Skeletal muscle tissue (tissue), 4 donors: ENCODE data around the gene KRTAP12-1. TPM values are rescaled to one million over a fixed set of nuclear protein-coding genes. Genes with fewer than 3 reads are reported as not detected.

Experiments used
- H3K27ac ChIP-seq: one replicate; pipeline ENCODE4 v1.7.0; 2013; ENCODE audit warnings: mild to moderate bottlenecking, low read depth, low read length, inconsistent platforms
- H3K27me3 ChIP-seq, 3 donors: one replicate each; pipeline ENCODE4 v1.7.0; 2013; ENCODE audit warnings: low read length in 3 of 3; ENCODE audit not compliant: control insufficient read depth in 3 of 3, insufficient read depth in 3 of 3
- H3K36me3 ChIP-seq, 3 donors: one replicate each; pipeline ENCODE4 v1.7.0; 2013; ENCODE audit warnings: low read length in 3 of 3; ENCODE audit not compliant: control insufficient read depth in 3 of 3, insufficient read depth in 3 of 3
- H3K4me1 ChIP-seq, 3 donors: one replicate each; pipeline ENCODE4 v1.7.0; 2013; ENCODE audit warnings: low read length in 3 of 3, mild to moderate bottlenecking in 3 of 3; ENCODE audit not compliant: control insufficient read depth in 3 of 3, insufficient read depth in 3 of 3
- H3K4me3 ChIP-seq, 3 donors: one replicate each; pipeline ENCODE4 v1.7.0; 2013; ENCODE audit warnings: low read length in 3 of 3
- H3K9ac ChIP-seq, 3 donors: one replicate each; pipeline ENCODE4 v1.7.0; 2013; ENCODE audit warnings: low read length in 3 of 3, mild to moderate bottlenecking in 3 of 3, moderate library complexity in 2 of 3, low read depth in 1 of 3
- H3K9me3 ChIP-seq, 3 donors: one replicate each; pipeline ENCODE4 v1.7.0; 2013; ENCODE audit warnings: low read length in 3 of 3; ENCODE audit not compliant: control insufficient read depth in 3 of 3
- total RNA-seq: library from RNA; depleted of rRNA; stranded (reverse); fragments of >200 nt; gene quantifications from one replicate; pipeline ENCODE4 v1.2.3, GENCODE V29; 2014
- donor health status: Osteomylitis.

Gene KRTAP12-1, protein sequence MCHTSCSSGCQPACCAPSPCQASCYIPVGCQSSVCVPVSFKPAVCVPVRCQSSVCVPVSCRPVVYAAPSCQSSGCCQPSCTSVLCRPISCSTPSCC
- not detected for total RNA-seq

DNA sequence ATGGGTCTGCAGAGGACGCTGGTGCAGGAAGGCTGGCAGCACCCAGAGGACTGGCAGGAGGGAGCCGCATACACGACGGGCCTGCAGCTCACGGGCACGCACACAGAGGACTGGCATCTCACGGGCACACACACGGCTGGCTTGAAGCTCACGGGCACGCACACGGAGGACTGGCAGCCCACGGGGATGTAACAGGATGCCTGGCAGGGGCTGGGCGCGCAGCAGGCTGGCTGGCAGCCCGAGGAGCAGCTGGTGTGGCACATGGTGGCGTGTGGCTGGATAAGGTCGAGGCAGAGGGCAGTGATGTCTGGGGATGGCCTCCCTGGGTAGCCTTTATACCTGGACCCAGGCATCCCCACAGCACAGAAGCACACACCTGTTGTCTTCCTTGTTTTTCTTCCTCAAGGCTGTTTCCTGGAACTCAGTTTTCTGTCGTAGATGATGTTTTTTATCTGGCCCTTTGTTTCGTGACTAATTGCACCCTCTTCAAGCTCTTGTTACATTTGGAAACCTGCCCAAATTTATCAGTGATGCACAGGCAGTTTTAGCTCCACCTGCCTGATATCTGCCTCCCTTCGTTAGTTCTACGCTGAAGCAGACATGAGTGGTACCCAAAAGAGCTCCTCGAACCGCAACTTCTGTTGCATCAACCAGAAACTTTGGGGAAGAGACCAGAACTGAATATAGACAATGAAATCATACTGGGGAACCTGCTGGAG lies at the start of gene KRTAP12-1:
Gene KRTAP12-1 (minus strand): TSS at position 303 of the 719 bp plus-strand sequence. CDS start 40 bp downstream, at position 263.
- Histone ChIP-seq H3K4me3 (no peak within 1 kb of the TSS), H3K9ac (no peak within 1 kb of the TSS), H3K4me1 (no peaks in the 10 kb centered on the region), H3K9me3 (no peaks in the 10 kb centered on the region), H3K27me3 (peaks cover 7 to 39% (median 23%) of the 10 kb centered on the region in 3 donors), H3K36me3 (no peaks in the 10 kb centered on the region), H3K27ac (no peak within 1 kb of the TSS)

DNA sequence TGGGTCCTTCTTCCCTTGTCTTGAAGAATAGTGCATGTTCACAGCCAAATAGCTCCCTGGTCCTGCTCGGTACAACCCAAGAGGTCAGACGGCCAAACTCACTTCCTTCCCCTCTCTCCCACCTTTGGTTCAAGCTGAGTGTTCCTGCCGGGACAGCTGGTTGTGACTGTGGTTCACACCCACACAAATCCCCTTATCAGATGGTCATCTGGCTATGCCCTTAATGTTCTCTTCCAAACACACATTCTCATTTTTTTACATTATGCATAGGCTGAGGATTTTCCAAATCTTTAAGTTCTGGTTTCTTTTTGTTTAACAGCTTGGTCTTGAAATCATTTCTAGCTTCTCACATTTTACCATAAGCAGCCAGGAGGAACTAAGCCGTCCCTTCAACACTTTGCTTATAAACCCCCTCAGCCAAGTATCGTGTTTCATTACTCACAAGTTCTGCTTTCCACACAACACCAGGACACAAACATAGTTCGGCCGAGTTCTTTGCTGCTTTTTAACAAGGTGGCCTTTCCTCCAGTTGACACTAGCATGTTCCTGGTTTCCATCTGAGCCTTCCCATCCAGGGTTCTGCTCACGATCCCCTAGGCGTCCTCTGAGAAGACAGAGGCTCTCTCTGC lies 49.1 kb upstream of the KRTAP12-1 start:
- peaks cover 19 to 54% (median 39%) of the 10 kb centered on the region in 3 donors for H3K27me3 ChIP-seq

DNA sequence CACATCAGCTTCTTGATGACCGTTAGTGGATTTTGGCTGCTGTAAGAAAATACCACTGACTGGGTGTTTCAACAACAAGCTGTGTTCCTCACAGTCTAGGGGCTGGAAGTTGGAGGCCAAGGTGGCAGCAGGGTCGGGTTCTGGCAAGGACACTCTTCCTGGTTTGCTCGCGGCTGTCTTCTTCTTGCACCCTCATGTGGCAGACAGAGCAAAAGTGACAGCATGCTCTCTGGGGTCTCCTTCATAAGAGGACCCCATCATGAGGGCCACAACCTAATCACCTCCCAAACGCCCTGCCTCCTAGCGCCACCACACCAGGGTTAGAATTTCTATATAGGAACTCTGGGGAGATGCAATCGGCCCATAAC lies 48.0 kb upstream of the KRTAP12-1 start:
- no peaks in the 10 kb centered on the region for H3K4me1 ChIP-seq
- peaks cover 22 to 63% (median 38%) of the 10 kb centered on the region in 3 donors for H3K27me3 ChIP-seq
- no peak overlapping the region for H3K9ac ChIP-seq
- no peak overlapping the region for H3K27ac ChIP-seq
- no peaks in the 10 kb centered on the region for H3K36me3 ChIP-seq
- H3K4me3 ChIP-seq, result no peak overlapping the region
- H3K9me3 ChIP-seq, result no peaks in the 10 kb centered on the region

More for the DNA sequence above, 49.1 kb upstream of the KRTAP12-1 start:
- Histone ChIP-seq H3K27ac (no peak overlapping the region), H3K9me3 (peaks cover 0 to 4% (median 0%) of the 10 kb centered on the region in 3 donors), H3K9ac (no peak overlapping the region), H3K4me1 (no peaks in the 10 kb centered on the region), H3K4me3 (no peak overlapping the region), H3K36me3 (no peaks in the 10 kb centered on the region)

DNA sequence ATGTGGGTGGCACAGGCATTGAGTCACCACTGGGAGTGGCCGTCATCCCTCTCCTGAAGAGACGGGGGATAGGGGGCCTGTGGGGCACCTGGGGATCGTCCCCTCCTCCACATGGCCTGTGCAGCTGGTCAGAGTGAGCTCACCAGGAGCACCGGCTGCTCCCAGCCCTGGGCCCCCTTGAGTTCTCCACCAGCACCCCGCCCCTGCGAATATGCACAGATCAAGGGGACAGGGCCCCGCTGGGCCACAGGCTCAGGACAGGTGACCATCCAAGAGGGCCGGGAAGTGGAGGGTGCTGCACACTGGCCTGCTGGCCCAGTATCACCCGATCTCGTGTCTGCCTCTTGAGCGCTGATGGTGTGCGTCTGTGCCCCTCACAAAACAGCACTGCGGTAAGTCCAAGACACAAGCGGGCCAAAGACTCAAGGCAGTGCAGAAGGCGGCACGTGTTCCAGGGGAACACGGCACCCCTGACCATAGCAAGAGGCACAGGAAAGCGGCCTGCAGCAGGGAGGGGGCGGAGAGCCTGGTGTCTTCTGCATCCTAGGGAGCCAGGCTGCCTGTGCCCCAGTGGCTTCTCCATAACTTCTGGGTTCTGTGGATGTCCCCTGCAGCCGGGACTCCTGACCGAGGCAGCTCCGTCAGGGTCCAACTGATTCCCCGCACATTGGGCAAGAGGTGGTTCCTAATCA lies 47.5 kb upstream of the KRTAP12-1 start:
- no peaks in the 10 kb centered on the region for H3K9me3 ChIP-seq
- no peaks in the 10 kb centered on the region for H3K36me3 ChIP-seq
- peaks cover 24 to 63% (median 40%) of the 10 kb centered on the region in 3 donors for H3K27me3 ChIP-seq
- no peak overlapping the region for H3K4me3 ChIP-seq
- no peak overlapping the region for H3K27ac ChIP-seq
- no peak overlapping the region for H3K9ac ChIP-seq
- H3K4me1 ChIP-seq, result no peaks in the 10 kb centered on the region

DNA sequence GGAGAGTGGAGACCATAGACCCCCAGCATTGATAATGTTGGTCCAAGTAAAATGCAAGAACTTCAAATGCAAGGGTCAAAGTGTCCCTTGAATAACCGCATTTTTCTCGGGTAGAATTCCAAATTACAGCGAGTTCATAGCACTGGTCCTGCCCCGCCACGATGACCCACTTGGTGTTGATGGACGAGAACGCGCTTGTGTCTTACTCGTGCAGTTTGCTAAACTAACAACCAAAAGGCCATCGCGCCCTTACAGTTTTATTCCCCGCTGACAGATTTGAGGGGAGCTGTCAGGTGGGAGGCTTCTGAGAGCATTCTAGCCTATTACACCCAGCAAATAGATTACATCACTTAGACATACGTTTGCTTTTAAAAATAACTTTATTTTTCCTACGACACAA lies 46.8 kb upstream of the KRTAP12-1 start:
- H3K4me3 ChIP-seq, result no peak overlapping the region
- no peaks in the 10 kb centered on the region for H3K9me3 ChIP-seq
- H3K27me3 ChIP-seq, result peaks cover 31 to 66% (median 47%) of the 10 kb centered on the region in 3 donors
- no peak overlapping the region for H3K27ac ChIP-seq
- H3K36me3 ChIP-seq, result no peaks in the 10 kb centered on the region
- H3K4me1 ChIP-seq, result no peaks in the 10 kb centered on the region
- no peak overlapping the region for H3K9ac ChIP-seq

DNA sequence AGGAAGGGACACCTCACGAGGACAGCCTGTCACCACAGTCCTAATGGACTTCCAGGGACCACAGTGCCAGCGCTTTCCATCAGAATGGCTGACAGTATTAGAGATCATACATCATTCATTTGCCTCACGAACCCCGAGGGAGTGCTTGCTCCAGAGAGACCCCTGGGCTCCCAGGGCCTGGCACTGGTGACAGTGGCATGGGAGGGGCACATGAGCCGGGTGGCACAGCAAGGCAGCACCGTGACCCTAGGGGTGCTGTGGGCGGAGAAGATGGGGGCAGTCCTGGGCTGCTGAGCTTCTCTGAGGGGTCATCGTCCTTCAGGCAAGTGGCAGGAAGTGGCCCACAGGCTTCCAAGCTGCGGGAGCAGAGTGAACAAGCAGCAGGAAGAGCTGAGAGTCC lies 45.8 kb upstream of the KRTAP12-1 start:
- Histone ChIP-seq H3K9ac (no peak overlapping the region), H3K27ac (no peak overlapping the region), H3K4me1 (no peaks in the 10 kb centered on the region), H3K4me3 (no peak overlapping the region), H3K27me3 (peaks cover 40 to 69% (median 50%) of the 10 kb centered on the region in 3 donors), H3K9me3 (no peaks in the 10 kb centered on the region), H3K36me3 (no peaks in the 10 kb centered on the region)

DNA sequence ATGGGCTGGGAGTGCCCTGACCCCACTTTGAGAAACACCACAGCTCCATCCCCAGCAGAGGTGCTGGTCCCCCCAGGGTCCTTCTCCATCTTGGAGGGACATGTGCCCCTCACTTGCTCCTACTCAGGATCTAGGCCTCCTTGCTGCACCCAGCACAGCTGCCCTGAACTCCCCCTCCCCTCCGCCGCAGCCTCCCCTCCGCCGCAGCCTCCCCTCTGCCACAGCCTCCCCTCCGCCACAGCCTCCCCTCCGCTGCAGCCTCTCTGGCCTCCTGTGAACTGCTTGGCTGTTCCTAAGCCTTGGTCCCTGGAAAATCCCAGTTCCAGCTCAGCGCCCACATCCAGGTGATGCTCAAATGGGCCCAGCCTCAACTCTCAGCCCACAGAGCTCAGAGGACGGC lies 45.4 kb upstream of the KRTAP12-1 start:
- no peak overlapping the region for H3K9ac ChIP-seq
- no peaks in the 10 kb centered on the region for H3K36me3 ChIP-seq
- H3K4me3 ChIP-seq, result no peak overlapping the region
- H3K4me1 ChIP-seq, result no peaks in the 10 kb centered on the region
- peaks cover 43 to 72% (median 52%) of the 10 kb centered on the region in 3 donors for H3K27me3 ChIP-seq
- H3K27ac ChIP-seq, result no peak overlapping the region
- H3K9me3 ChIP-seq, result no peaks in the 10 kb centered on the region

DNA sequence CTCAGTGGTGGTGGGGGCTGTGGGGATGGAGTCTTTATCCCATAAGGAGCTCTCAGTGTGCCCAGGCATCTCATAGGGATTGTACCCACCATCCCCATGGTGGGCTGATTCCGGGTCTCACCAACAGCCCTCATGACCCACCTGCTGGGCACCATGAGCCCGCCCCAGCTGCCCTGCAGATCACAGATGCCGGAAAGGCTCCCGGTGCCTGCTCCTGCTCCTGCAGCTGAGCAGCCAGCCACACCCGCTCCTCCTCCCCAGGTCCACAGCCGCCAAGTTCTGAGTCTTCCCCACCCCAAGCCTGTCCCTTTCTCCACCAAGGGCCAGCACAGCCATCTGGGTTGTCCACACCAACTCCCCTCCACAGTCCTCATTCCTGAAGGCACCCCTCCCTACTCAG lies 44.9 kb upstream of the KRTAP12-1 start:
- peaks cover 40 to 72% (median 53%) of the 10 kb centered on the region in 3 donors for H3K27me3 ChIP-seq
- no peaks in the 10 kb centered on the region for H3K9me3 ChIP-seq
- no peak overlapping the region for H3K9ac ChIP-seq
- H3K4me3 ChIP-seq, result no peak overlapping the region
- H3K36me3 ChIP-seq, result no peaks in the 10 kb centered on the region
- H3K27ac ChIP-seq, result no peak overlapping the region
- no peaks in the 10 kb centered on the region for H3K4me1 ChIP-seq

DNA sequence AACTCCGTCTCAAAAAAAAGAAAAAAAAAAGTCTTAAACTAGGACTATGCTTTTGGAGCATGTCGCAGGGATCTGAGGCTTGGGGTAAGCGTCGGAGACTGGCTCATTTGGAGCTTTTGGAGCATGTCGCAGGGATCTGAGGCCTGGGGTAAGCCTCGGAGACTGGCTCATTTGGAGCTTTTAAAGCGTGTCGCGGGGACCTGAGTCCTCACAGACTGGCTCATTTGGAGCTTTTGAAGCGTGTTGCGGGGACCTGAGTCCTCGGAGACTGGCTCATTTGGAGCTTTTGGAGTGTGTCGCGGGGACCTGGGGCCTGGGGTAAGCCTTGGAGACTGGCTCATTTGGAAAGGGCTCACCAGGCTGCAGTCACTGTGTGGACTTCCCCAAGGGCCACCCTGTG lies 43.0 kb upstream of the KRTAP12-1 start:
- Histone ChIP-seq H3K4me1 (no peaks in the 10 kb centered on the region), H3K36me3 (no peaks in the 10 kb centered on the region), H3K9ac (no peak overlapping the region), H3K27ac (no peak overlapping the region), H3K9me3 (no peaks in the 10 kb centered on the region), H3K4me3 (no peak overlapping the region), H3K27me3 (peaks cover 40 to 67% (median 53%) of the 10 kb centered on the region in 3 donors)

DNA sequence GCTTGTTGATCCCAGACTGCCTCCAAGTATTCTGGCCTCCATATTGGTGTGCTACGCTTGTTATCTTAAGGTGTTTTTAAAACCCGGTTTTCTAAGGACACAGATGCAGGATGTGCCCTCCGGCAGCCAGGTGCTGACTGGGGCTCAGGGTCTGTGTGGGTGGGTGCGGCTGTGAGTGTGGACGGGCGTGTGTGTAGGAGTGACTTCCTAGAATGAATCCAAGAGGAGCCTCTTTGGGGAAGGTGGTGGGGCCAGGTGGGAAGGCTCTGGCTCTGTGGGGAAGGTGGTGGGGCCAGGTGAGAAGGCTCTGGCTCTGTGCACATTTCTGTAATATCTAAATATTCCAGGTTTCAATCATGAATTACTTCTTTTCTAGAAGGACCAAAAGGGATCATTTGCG lies 42.2 kb upstream of the KRTAP12-1 start:
- Histone ChIP-seq H3K4me1 (no peaks in the 10 kb centered on the region), H3K36me3 (no peaks in the 10 kb centered on the region), H3K9ac (no peak overlapping the region), H3K27ac (no peak overlapping the region), H3K4me3 (no peak overlapping the region), H3K27me3 (peaks cover 39 to 60% (median 53%) of the 10 kb centered on the region in 3 donors), H3K9me3 (no peaks in the 10 kb centered on the region)
